ENCODE results near the gene HOXD8. TPM values are rescaled to one million over a fixed set of nuclear protein-coding genes. Genes with fewer than 3 reads are reported as not detected.

The HOXD8 gene
- total and polyA plus RNA-seq, 2 of the 8 experiments (the other 6 are each of a cell fraction or from before 2014, with no cell fraction given), result not detected

DNA sequence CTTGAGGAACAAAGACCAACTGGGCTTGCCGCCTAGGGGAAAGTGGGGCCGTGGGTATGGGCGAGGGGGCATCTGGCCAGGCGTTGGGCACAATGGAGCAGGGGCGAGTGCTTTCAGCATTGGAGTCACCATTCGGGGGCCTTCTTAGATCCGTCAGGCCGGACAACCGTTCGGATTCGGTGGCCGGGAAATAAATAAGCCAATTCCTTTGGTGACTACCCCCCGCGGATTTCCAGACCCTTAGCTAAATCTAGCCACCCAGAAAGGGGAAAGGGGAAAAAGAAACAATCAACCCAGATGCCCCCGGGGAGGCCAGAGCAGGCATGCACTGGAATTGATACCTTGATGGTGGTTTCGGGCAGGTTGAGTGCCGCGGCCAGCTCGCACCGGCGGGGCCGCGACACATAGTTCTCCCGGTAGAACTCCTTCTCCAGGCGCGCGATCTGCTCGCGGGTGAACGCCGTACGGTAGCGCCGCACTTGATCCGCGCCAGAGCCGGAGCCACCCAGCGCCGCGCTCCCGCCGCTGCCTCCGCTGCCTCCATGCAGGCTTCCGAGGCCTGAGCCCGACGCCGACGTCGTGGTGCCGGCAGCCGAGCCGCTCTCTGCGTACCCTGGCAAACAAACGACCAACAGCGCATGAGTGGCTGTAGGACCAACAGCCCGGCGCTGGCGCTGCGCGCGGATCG, 47.5 kb upstream of the HOXD8 start (continued):
- TF ChIP-seq, protein P1, sequence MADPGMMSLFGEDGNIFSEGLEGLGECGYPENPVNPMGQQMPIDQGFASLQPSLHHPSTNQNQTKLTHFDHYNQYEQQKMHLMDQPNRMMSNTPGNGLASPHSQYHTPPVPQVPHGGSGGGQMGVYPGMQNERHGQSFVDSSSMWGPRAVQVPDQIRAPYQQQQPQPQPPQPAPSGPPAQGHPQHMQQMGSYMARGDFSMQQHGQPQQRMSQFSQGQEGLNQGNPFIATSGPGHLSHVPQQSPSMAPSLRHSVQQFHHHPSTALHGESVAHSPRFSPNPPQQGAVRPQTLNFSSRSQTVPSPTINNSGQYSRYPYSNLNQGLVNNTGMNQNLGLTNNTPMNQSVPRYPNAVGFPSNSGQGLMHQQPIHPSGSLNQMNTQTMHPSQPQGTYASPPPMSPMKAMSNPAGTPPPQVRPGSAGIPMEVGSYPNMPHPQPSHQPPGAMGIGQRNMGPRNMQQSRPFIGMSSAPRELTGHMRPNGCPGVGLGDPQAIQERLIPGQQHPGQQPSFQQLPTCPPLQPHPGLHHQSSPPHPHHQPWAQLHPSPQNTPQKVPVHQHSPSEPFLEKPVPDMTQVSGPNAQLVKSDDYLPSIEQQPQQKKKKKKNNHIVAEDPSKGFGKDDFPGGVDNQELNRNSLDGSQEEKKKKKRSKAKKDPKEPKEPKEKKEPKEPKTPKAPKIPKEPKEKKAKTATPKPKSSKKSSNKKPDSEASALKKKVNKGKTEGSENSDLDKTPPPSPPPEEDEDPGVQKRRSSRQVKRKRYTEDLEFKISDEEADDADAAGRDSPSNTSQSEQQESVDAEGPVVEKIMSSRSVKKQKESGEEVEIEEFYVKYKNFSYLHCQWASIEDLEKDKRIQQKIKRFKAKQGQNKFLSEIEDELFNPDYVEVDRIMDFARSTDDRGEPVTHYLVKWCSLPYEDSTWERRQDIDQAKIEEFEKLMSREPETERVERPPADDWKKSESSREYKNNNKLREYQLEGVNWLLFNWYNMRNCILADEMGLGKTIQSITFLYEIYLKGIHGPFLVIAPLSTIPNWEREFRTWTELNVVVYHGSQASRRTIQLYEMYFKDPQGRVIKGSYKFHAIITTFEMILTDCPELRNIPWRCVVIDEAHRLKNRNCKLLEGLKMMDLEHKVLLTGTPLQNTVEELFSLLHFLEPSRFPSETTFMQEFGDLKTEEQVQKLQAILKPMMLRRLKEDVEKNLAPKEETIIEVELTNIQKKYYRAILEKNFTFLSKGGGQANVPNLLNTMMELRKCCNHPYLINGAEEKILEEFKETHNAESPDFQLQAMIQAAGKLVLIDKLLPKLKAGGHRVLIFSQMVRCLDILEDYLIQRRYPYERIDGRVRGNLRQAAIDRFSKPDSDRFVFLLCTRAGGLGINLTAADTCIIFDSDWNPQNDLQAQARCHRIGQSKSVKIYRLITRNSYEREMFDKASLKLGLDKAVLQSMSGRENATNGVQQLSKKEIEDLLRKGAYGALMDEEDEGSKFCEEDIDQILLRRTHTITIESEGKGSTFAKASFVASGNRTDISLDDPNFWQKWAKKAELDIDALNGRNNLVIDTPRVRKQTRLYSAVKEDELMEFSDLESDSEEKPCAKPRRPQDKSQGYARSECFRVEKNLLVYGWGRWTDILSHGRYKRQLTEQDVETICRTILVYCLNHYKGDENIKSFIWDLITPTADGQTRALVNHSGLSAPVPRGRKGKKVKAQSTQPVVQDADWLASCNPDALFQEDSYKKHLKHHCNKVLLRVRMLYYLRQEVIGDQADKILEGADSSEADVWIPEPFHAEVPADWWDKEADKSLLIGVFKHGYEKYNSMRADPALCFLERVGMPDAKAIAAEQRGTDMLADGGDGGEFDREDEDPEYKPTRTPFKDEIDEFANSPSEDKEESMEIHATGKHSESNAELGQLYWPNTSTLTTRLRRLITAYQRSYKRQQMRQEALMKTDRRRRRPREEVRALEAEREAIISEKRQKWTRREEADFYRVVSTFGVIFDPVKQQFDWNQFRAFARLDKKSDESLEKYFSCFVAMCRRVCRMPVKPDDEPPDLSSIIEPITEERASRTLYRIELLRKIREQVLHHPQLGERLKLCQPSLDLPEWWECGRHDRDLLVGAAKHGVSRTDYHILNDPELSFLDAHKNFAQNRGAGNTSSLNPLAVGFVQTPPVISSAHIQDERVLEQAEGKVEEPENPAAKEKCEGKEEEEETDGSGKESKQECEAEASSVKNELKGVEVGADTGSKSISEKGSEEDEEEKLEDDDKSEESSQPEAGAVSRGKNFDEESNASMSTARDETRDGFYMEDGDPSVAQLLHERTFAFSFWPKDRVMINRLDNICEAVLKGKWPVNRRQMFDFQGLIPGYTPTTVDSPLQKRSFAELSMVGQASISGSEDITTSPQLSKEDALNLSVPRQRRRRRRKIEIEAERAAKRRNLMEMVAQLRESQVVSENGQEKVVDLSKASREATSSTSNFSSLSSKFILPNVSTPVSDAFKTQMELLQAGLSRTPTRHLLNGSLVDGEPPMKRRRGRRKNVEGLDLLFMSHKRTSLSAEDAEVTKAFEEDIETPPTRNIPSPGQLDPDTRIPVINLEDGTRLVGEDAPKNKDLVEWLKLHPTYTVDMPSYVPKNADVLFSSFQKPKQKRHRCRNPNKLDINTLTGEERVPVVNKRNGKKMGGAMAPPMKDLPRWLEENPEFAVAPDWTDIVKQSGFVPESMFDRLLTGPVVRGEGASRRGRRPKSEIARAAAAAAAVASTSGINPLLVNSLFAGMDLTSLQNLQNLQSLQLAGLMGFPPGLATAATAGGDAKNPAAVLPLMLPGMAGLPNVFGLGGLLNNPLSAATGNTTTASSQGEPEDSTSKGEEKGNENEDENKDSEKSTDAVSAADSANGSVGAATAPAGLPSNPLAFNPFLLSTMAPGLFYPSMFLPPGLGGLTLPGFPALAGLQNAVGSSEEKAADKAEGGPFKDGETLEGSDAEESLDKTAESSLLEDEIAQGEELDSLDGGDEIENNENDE (IDR thresholded peaks at IDR 0.05; ENCODE audit: insufficient replicate concordance, low read length), result no peak
- no peak for TF ChIP-seq RXRA (IDR thresholded peaks at IDR 0.05; ENCODE audit: insufficient read depth, low read depth, low read length)
- no peak for TF ChIP-seq YY1 (IDR thresholded peaks at IDR 0.05; ENCODE audit: low read depth, low read length)
- no peak for TF ChIP-seq CHD1 (IDR thresholded peaks at IDR 0.05; ENCODE audit: low read depth, low read length)
- no peak for TF ChIP-seq NANOG (IDR thresholded peaks at IDR 0.05; ENCODE audit: insufficient read depth, low read depth, low read length, poor library complexity, severe bottlenecking)
- TF ChIP-seq SP1 (IDR thresholded peaks at IDR 0.05; ENCODE audit: low read depth, low read length), result no peak
- no peak for TF ChIP-seq TAF1 (IDR thresholded peaks at IDR 0.05; ENCODE audit: low read depth, low read length)
- peak; percentile 28 for TF ChIP-seq CBX8 (IDR thresholded peaks at IDR 0.05; ENCODE audit: borderline replicate concordance, low read depth, low read length)
- TF ChIP-seq, protein P2, sequence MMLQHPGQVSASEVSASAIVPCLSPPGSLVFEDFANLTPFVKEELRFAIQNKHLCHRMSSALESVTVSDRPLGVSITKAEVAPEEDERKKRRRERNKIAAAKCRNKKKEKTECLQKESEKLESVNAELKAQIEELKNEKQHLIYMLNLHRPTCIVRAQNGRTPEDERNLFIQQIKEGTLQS (IDR thresholded peaks at IDR 0.05; ENCODE audit: insufficient read depth, low read depth, low read length), result no peak
- no peak for TF ChIP-seq EP300 (IDR thresholded peaks at IDR 0.05; ENCODE audit: borderline replicate concordance in 1 of 2, low read depth in 2 of 2, low read length in 2 of 2)
